Eye (tissue), 1 donor: ENCODE results near the gene AVP.
"Not testable (repeated sequence)": the region's sequence is repeated elsewhere in the genome, so short reads cannot be mapped to it uniquely, and the experiment has no call there.

Source experiments
- DNase-seq: peaks from one replicate; pipeline ENCODE4 v3.0.0-alpha.2; 2015

AVP gene, protein sequence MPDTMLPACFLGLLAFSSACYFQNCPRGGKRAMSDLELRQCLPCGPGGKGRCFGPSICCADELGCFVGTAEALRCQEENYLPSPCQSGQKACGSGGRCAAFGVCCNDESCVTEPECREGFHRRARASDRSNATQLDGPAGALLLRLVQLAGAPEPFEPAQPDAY

DNA sequence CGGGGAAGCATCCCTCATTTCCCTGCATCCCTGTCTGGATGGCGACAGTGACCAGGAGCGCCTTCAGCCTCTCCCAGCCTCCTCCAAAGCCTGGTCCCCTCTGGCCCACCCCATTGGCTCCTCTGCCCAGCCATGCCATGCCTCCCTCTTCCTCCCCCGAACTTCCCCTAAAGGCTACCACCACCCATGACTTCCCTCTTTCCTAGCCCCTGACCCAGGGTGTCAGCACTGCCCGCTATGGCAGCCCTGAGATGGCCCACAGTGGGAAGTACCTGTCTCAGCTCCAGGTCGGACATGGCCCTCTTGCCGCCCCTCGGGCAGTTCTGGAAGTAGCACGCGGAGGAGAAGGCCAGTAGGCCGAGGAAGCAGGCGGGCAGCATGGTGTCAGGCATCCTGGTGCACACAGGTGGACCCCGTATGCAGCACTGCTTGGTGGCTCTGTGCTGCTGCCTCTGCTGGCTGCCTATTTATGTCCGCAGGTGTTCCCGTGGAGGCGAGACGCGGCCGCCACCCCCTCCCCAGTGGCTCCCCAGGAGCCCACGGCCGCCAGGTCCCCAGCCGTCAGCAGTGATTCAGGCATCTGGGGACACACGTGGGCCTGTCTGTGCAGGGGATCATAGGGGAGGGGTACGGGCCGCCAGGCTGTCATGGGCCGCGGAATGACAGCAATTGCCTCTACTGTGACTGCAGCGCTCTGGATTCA, at the start of gene AVP:
Gene AVP (minus strand): TSS at position 442 of the 703 bp plus-strand sequence. CDS start 50 bp downstream, at position 392.
- no peak for DNase-seq

DNA sequence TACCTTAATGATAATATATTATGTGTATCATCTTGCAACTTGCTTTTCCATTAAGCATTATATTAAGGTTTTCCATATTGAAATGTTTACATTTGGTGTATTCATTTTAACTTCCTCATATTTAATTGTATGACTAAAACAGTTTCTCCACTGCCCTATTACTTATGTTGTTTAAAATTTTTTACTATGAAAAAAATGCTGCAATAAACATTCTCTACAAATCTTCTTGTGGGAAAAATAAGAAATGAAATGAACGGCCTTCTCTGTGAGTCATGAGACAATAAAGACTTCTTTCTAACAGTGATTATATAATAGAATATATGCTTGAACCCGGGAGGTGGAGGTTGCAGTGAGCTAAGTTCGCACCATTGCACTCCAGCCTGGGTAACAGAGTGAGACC, 49.6 kb upstream of the AVP start:
- no peak for DNase-seq

DNA sequence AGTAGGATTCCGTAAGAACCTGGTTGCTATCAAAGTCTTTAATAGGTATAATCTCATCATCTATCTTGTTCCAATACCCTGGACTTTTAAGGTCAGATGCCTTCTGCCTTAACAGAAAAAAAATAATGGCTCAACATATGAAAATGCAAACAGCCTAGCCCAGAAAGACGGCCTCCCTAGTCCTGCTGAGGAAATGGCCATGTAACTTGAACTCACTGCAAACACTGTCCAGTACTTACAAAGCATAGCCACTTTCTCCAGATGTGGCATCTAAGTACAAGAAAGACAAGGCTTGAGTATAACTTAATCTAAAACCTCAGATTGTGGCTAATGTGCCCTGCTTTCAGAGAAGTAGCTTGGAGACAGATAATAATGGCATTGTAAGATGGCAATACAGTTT, 48.6 kb upstream of the AVP start:
- DNase-seq: no peak

DNA sequence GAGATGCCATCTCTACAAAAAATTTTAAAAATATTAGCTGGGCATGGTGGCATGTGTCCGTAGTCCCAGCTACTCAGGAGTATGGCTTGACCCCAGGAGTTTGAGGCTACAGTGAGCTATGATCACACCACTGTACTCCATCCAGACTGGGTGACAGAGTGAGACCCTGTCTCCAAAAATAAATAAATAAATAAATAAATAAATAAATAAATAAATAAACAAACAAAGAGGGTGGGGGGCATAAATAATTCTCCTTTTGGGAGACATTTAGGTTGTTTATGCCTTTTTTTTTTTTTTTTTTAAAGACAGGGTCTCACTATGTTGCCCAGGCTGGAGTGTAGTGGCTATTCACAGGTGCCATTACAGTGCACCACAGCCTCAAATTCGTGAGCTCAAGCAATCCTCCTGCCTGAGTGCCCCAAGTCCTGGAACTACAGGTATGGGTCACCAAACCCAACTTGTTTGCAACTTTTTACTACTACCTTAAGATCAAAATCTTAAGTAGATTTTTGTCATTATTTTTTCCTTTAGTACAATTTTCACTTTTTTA, 45.6 kb upstream of the AVP start:
- no peak for DNase-seq

DNA sequence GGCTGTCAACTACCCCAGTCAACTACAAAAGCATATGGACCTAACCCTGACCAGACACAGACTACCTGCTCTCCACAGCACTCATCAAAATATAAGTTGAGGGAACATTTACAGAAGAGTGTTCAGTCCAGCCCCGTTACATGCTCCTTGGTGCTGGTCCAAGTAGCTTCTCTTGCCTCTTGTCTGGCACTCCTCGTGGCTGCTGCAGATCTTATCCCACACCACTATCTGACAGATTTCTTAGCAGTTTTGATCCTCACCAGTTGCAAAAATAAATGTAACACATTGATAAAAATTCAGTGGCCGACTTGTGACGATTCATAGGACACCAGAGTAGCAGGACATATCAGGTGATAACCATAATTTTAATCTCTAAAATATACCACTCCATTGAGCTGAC, 44.6 kb upstream of the AVP start:
- DNase-seq: no peak

DNA sequence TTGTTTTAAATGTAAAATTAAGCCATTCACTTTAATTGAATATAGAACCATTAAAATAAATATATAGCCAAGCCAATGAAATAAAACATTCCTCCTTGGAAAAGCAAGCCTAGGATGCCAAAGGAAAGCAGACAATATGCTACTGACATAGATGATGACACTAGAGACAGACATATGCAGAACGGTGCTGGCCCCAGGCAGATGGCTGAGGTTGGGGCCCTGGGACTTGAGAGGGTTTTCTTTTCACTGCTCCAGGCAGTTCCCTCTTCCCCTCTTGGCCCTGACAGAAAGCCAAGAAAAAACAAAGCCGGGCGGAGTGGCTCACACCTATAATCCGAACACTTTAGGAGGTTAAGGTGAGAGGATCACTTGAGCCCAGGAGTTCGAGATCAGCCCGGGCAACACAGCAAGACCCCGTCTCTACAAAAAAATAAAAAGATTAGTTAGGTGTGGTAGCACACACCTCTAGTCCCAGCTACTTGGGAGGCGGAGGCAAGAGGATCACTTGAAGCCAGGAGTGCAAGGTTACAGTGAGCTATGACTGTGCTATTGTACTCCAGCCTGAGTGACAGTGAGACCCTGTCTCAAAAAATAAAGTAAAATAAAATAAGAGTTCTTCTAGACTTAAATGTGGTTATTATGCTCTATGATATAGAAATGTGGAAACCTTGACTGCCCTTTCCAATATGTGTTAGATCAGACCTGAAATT, 43.9 kb upstream of the AVP start:
- DNase-seq: no peak

DNA sequence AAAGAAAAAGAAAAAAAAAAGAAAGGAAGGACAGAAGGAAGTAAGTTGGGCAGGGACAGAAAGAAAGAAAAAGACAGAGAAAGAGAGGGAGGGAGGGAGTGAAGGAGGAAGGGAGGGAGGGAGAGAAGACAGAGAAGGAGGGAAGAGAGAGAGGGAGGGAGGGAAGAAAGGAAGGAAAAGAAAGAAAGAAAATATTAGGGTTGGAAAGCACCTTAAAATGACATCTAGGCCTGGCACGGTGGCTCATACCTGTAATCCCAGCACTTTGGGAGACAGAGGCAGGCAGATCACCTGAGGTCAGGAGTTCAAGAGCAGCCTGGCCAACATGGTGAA, 42.0 kb upstream of the AVP start:
- DNase-seq: no peak

DNA sequence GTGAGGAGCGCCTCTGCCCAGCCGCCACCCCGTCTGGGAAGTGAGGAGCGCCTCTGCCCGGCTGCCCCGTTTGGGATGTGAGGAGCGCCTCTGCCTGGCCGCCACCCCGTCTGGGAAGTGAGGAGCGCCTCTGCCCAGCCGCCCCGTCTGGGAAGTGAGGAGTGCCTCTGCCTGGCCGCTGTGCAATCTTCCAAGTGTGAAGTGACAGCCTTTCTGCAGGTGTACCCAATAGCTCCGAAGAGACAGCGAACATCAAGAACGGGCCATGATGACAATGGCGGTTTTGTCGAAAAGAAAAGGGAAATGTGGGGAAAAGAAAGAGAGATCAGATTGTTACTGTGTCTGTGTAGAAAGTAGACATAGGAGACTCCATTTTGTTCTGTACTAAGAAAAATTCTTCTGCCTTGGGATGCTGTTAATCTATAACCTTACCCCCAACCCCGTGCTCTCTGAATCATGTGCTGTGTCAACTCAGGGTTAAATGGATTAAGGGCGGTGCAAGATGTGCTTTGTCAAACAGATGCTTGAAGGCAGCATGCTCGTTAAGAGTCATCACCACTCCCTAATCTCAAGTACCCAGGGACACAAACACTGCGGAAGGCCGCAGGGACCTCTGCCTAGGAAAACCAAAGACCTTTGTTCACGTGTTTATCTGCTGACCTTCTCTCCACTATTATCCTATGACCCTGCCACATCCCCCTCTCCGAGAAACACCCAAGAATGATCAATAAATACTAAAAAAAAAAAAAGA, 41.4 kb upstream of the AVP start:
- not testable (repeated sequence) for DNase-seq

DNA sequence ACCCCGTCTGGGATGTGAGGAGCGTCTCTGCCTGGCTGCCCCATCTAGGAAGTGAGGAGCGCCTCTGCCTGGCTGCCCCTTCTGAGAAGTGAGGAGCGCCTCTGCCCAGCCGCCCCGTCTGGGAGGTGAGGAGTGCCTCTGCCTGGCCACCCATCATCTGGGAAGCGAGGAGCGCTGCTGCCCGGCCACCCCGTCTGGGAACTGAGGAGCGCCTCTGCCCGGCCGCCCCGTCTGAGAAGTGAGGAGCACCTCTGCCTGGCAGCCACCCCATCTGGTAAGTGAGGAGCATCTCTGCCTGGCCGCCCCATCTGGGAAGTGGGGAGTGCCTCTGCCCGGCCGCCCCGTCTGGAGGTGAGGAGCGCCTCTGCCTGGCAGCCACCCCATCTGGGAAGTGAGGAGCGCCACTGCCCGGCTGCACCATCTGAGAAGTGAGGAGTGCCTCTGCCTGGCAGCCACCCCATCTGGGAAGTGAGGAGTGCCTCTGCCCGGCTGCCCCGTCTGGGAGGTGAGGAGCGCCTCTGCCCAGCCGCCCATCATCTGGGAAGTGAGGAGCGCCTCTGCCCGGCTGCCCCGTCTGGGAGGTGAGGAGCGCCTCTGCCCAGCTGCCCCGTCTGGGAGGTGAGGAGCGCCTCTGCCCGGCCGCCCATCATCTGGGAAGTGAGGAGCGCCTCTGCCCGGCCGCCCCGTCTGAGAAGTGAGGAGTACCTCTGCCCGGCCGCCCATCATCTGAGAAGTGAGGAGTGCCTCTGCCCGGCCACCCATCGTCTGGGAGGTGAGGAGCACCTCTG, 40.4 kb upstream of the AVP start:
- not testable (repeated sequence) for DNase-seq

DNA sequence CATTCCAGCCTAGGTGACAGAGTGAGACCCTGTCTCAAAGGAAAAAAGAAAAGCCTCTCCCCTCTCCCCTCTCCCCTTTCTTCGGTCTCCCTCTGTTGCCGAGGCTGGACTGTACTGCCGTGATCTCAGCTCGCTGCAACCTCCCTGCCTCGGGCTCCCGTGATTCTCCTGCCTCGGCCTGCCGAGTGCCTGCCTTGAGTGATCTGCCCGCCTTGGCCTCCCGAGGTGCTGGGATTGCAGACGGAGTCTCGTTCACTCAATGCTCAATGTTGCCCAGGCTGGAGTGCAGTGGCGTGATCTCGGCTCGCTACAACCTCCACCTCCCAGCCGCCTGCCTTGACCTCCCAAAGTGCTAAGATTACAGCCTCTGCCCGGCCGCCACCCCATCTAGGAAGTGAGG, 39.6 kb upstream of the AVP start:
- not testable (repeated sequence) for DNase-seq

DNA sequence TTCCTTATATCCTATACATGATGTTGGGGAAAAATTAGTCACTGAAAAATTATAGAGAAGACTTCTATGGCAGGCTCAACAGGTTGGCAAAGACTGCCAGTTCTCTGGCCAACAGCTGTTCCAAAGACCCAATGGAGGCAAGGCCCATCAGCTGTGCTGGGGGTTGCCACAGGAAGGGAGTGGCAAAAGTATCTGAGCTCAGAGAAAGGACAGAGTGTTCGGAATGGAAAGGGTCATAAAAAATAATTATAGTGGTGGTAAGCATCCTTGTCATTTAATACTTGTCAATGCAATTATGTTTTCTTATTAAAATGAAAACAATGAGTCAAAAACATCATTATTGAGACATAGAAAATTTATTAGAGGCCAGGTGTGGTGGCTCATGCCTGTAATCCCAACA, 39.0 kb upstream of the AVP start:
- DNase-seq: no peak

DNA sequence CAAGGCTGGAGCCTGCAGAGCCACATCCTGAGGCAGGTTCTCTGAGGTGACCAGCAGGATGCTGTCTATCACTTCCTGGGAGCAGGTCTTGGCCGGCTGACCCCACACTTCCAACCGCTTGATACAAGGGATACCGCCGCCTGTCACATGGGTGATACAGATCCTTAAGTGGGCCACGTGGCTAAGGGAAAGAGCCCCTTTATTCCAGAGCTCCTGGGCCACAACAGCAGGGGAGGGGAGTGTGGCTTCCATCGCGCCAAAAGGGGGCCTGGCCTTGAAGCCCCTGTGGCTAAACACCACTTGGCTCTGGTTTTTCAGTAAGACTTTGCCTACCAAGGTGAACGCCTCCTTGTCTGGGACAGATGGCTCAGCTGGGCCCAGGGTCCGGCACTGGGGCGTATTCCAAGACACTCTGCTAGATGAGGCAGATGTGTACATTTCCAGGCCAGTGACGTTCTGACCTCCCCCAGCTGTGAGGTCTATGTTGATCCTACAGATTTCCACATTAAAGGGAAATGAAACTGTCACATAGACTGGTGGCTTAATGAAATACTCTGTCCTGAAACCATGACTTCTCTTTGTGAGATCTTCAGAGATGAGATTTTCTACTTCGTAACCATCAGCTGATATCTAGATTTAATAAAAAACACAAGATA, 37.6 kb upstream of the AVP start:
- no peak for DNase-seq

DNA sequence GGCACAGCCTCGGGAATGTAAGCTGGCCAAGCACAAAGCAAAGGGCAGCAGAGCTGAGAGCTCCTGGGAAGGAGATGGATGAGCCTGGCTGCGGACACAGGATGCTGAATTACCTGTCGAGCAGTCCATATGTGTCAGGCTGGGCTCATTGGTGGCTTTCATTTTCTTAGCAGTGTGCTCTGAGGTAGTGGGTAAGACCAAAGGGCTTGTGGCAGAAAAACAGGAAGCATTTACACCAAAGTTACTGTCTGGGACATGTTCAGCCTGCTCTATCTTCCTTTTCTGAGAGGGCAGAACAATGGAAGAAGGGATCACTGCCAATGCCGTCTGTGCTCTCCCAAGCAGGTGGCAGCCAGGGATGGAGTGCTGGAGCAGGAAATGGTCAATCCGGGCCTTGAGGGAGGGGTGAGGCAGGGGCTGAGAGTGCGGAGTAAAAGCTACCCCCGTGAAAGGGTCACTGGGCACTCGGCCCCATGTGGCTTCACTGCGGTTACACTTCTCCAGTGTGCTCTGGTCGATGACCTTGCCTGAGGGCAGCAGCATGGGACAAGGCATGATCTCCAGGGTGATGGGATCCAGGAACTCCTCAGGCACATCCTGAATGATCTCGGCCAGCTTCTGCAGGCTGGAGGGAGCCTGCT, 36.9 kb upstream of the AVP start:
- DNase-seq: no peak

DNA sequence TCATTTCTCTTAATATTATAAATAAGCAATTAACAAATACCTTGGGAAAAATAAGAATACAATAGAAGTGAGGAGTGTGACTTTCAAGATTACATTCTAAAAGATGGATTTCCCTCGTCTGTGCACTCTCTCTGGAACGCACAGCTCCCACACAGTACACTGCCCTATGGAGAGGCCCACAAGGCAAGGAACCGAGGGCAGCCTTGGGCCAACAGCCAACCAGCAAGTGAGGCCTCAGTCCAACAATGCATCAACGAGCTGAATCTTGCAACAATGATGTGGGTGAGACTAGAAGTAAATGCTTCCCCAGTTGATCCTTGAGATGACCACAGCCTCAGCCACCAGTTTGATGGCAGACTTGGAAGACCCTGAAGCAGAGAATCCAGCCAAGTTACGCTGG, 34.5 kb upstream of the AVP start:
- no peak for DNase-seq

DNA sequence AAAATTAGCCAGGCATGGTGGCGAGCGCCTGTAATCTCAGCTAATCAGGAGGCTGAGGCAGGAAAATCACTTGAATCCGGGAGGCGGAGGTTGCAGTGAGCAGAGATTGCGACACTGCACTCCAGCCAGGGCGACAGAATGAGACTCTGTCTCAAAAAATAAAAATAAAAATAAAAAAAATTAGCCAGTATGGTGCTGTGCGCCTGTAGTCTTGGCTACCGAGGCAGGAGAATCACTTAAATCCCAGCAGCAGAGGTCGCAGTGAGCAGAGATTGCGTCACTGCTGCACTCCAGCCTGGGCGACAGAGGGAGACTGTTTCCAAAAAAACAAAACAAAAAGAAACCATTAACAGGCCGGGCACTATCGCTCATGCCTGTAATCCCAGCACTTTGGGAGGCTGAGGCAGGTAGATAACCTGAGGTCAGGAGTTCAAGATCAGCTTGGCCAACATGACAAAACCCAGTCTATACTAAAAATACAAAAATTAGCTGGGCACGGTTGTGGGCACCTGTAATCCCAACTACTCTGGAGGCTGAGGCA, 33.4 kb upstream of the AVP start:
- DNase-seq: peak; percentile 59

DNA sequence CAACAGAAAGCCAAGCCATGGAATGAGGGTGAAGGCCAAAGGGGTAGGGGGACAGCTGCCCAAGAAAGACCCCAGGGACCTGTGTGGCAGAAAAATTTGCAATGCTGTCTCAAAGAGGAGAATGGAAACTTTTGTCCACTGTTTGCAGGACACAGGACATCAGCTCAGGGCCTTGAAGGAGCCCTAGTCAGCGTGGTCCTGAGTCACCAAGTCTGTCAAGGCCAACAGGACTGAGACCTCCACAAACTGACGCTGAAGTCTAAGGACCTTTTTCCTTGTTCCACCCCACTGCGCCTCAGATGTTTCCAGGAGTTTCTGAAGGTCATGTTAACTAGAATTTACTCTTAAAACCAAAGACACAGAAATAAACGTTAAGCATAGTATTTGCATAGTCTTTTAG, 31.8 kb upstream of the AVP start:
- no peak for DNase-seq

DNA sequence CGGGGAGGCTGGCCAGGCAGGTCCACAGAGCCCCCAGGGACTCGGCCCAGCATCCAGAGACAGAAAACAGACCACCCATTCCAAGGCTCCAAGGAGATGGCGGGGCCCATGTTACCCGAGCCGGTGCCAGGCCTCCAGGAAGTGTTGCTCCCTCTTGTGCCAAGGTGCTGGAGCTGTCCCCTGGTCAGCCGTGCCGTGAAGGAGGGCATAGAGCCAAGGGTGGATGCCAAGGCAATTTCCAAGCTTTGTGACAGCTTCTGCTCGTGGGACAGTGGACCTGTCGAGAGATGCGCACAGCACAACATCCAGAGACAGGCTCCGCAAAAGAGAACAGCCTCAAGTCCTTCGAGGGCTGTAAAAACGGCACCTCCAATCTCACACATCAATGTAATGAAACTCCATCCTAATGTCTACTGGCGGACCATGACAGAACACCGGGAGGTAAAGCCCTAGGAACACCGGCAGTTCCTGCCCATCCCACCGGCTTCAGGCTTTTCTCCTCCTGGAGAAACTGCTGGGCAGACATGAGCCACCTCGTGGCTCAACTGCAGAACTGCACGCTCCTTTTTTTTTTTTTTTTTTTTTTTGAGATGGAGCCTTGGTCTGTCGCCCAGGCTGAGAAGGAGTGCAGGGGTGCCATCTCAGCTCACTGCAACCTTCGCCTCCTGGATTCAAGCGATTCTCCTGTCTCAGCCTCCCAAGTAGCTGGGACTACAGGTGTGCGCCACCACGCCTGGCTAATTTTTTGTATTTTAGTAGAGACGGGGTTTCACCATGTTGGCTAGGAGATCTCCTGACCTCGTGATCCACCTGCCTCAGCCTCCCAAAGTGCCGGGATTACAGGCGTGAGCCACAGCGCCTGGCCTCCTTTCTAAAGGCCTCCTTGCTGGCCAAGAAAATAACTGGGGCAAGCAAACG, 30.9 kb upstream of the AVP start:
- peak; percentile 85 for DNase-seq

DNA sequence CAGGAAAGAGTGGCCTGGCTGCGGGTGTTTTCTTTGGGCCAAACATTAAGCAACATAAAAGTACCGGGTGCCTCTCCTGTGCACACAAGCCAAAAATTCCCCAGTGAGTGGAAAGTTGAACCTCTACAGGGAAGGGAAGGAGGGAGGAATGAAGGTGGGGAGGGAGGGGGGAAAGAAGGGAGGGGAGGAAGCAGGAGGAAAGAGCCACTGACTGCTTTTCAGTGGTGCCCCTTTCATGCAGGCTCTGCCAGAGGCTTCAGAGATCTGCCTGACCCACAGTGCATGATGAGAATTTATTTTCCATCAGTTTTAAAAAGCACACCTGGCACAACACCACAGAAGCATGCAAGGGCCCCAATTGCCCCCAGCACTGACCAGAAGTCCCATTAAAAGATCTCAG, 27.5 kb upstream of the AVP start:
- DNase-seq: no peak

DNA sequence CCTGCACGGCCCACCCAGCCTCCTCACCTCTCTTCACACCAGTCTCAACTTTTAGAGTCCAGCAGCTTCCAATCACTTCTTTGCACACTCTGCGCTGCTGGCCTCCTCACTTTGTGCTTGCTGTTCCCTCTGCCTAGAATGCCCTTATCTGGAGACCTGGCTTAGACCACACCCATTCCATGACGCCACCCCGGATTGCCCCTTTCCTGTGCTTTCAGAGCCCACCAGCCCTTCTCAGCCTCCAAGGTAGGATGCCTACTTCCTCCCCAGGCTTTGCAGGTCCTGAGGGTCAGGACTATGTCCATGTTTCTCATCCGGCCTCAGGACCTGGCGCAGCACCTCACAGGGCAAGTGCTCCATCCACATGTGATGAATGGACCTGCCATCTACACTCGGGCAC, 27.0 kb upstream of the AVP start:
- DNase-seq: no peak
